Measurements from ENCODE around the gene ANKRD55.
"Not testable (repeated sequence)": the region's sequence is repeated elsewhere in the genome, so short reads cannot be mapped to it uniquely, and the experiment has no call there.

ANKRD55 gene

DNA sequence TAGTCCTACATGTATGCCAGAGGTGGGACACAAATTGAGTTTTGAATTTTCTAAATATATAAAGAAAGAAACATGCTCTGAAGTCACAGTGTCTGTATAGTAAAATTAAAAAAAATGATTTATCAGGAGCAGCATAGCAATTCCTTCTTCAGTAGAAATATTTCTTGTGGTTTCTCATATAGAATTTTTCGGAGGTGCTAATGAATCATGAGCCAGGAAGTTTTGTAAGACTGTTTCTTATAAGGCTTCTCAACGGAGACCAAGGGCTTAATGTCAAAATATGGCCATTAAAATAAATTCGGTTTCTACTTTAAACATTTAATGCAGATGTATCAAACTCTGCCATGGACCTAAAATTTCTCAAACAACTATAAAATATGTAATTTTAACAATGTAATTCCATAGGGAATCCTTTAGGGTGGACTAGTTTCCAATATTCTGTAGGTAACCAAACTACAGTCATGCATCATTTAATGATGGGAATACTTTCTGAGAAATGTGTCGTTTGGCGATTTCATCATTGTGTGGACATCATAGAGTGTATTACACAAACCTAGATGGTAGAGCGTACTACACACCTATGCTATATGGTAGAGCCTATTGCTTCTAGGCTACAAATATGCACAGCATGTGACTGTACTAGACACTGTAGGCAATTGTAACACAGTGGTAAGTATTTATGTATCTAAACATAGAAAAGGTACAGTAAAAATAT, 66.3 kb downstream of the ANKRD55 start:
- no peak for DNase-seq

DNA sequence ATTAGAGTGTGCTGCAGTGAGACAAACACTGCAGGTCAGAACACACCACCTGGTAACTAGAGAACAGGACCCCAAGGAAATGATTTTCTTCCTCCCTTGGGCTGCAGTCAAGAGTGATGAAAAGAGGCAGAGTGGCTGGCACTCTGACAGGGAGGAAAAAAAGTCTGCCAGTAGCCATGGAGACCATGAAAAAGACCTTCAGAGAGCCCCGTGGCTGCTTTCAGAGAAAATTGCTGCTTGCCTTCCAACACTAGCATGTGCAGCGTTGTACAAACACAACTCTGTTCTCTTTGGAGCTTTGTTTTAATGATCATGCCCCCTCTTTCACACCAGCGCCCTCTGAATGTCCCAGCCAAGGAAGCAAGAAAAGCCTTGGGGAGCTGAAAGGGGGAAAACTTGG, 68.8 kb downstream of the ANKRD55 start:
- no peak for DNase-seq

- DNase-seq = no peak
Measured at GRCh38 chr5:56161927-56162326, 71.2 kb downstream of the ANKRD55 start.

DNA sequence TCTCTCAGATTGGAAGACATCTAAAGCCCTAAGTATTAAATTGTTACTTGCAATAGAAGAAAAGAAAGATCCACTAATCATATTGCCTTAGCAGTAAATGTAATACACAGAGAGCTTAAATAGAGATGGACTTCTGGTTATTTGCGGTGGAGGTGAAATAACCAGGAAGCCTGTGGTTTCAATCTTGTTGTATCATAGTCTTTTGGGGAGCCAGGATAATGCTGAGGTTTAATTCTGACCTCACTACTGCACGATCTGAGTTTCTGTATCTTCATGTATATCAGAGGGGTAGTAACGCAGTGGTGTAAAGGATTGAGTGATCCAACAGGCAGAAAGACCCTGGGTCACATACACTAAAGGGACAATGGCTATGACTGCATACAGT, 71.7 kb downstream of the ANKRD55 start:
- no peak for DNase-seq

- no peak for DNase-seq
Measured at GRCh38 chr5:56160723-56161438, 72.2 kb downstream of the ANKRD55 start.

DNA sequence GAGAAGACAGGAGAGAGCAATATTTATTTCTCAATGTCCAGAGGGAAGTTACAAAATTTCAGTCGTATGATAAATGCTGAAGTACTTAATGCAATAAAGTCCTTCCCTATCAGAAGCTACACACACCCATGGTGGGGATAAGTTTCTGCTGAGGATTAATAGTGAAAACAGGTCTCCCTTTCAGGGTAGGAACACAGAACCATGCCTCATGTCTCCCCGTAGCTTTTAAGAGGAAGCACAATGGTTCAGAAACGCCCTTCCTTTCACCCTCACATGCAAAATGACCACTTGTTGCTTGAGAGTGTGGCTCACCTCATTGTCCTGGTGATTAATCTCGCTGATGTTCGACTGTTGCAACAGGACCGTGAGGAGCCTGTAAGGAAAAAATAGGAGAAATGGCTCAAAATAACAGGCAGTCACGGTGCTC, 73.6 kb downstream of the ANKRD55 start:
- no peak for DNase-seq

DNA sequence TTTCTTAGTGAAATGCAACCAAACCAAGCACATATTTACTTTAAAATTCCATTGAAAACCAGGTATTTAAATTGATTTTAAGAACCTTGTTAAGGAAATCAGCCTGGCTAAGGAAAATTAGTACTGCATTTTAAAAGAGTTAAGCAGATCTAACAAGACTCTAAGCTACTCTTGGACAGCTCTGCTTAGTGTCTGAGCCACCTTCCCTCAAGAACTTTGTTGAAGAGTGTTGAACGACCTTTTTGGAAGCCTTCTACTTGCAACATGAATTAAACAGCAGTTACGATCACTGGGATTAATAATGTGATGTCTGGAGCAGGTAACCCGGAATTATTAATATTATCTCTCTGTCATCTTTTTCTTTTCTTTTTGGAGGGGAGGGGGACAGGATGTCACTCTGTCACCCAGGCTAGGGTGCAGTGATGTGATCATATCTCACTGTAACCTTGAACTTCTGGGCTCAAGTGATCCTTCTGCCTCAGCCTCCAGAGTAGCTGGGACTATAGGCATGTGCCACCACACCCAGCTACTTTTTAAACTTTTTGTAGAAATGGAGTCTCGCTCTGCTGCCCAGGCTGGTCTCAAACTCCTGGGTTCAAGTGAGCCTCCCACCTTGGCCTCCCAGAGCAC, 74.7 kb downstream of the ANKRD55 start:
- no peak for DNase-seq

GRCh38 chr5:56157191-56157621, 75.9 kb downstream of the ANKRD55 start:
- DNase-seq = not testable (repeated sequence)

DNA sequence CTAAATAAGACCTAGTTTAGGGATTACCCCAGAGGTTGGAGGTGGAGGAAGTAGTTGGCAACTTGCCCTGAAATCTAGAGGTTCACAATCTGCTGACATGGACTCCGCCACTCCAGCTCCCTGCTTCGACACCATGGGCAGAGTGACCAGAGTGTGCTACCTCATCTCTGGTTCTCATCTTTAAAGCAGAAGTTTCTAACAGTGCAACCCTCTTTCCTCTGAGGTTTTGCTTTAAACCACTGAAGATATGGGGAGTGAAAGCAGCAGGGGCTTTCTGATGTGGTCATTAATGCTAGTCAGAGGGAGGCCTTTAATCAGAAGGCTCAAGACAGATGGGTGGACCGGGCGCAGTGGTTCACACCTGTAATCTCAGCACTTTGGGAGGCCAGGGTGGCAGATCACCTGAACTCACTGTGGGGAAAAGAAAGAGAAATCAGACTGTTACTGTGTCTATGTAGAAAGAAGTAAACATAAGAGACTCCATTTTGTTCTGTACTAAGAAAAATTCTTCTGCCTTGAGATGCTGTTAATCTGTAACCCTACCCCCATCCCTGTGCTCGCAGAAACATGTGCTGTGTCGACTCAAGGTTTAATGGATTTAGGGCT, 76.4 kb downstream of the ANKRD55 start:
- not testable (repeated sequence) for DNase-seq

DNA sequence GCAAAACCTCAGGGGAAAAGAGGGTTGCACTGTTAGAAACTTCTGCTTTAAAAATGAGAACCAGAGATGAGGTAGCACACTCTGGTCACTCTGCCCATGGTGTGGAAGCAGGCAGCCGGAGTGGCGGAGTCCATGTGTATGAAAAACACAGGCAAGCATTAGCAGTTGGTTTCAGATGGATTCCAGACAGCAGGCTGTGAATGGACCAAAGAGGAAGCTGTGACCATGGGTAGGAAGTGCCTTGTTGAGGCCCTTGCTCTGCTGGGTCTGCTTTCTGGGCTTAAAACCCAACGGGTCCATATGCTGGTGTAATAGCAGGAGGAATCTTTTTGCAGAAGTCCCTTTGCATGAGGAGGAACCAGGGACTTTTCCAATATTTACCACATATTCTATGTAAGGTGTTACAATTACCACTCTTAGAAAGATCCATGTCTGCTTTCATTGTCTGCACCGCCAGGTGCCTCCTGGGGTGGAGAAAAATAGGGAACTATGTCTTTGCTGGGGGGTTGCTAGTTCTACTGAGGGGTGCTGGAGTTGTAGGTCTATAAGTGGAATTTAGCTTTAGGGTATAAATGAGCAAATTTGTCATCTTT, 77.0 kb downstream of the ANKRD55 start:
- DNase-seq = no peak

DNA sequence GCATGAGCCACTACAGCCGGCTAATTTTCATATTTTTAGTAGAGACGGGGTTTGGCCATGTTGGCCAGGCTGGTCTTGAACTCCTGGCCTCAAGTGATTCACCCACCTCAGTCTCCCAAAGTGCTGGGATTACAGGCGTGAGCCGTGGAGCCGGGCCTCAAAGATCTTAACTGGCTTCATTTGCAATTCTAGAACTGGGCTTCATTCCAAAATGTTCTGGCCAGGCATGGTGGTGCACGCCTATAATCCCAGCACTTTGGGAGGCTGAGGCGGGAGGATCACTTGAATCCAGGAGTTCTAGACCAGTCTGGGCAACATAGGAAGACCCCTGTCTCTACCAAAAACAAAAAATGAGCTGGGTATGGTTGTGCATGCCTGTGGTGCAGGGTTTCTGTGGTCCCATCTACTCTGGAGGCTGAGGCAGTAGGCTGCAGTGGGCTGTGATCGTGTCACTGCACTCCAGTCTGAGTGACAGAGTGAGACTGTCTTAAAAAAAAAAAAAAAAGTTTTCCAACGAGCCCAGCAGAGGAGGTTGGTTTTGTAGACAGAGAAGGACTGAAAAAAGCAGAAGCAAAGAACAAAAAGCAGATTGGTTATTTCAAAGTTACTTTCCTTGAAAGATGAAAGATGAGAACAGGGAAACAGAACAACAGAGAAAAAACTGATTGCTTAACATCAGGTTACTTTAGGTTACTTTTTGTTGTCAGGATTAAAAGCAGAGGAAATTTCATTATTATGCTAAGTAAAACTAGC, 78.2 kb downstream of the ANKRD55 start:
- DNase-seq = no peak

- DNase-seq = peak; percentile 11
Measured at GRCh38 chr5:56152437-56152836, 80.7 kb downstream of the ANKRD55 start.

GRCh38 chr5:56150756-56151155, 82.4 kb downstream of the ANKRD55 start:
- not testable (repeated sequence) for DNase-seq

GRCh38 chr5:56148453-56148971, 84.6 kb downstream of the ANKRD55 start:
- peak; percentile 85 for DNase-seq

- DNase-seq = no peak
Measured at GRCh38 chr5:56147659-56148230, 85.4 kb downstream of the ANKRD55 start.

- DNase-seq = no peak
Measured at GRCh38 chr5:56147106-56147505, 86.0 kb downstream of the ANKRD55 start.

DNA sequence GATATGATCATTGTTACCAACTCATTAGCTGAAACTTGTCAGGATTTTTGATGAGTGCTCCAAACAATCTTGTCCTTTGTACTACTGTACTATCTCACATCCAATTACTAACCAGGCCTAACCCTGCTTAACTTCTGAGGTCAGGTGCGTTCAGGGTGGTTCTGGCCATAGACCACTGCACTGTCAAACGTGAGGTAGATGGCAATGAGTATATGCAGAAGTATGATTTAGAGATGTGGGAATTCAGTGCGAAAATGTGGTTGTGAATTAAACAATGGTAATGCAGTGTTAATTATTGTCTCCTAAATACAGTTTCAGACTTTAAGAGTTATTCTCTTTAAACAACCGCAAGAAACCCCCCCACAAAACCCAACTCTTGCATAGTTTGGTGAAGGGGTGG, 86.5 kb downstream of the ANKRD55 start:
- DNase-seq = no peak

DNA sequence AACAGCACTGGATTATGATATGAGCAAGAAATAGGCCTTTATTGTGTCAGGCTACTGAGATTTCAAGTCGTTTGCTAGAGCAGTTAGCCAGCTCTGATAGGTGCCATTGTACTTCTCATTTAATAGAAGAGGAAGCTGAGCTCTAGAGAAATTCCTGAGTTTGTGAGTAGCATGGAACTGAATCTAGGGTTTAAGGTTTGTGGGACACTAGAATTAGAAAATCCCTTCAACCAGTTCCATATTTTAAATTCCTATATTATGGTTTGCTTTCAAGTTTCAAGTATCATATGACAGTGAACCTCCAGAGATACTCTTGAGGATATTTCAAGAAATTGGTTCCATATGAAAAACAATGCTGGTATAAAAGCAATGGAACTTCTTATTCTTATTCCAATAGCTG, 87.6 kb downstream of the ANKRD55 start:
- no peak for DNase-seq

GRCh38 chr5:56145106-56145505, 88.0 kb downstream of the ANKRD55 start:
- DNase-seq = no peak

DNA sequence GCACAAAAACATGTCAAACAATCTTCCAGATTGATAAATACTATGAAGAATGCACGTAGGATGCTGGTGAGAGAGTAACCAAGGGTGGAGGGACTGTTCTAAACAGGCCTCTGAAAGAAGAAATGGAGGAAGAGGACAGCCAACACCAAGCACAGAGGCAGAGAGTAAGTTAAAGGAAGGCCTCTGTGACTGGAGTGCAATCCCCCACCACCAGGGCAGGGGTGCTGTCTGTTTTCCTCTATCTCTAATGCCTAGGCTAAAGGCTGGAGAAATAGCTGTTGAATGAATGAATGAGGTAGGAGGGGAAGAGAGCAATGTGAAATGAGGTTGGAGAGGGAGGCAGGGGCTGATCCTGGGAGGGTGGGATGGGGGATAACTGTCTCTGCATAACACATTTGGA, 88.9 kb downstream of the ANKRD55 start:
- no peak for DNase-seq

DNA sequence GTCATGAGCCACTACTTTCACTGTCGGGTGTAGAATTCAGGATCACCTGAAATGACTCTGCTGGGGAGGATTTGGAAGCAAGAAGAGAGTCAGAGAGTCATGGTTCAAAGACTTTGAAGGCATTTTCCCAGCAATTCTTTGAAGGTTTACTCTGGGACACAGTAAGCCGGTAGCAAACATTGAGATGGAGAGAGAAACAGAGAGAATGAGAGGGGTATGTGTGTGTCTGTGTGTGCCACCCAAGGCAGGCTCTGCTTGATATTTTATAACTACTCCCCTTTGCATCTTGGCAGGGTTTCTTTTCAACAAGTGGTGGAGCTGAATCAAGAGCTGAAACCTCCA, 89.8 kb downstream of the ANKRD55 start:
- DNase-seq = no peak

Measured in NCI-H510A treated with DMSO at 0.1 percent for 48 hours (cell line).